IPS DF 19.7 (cell line): Measurements from ENCODE around the gene NOC4L.
A peak's percentile ranks its signal among the peaks of the same experiment; 100 is the strongest.
"Not testable (repeated sequence)": the region's sequence is repeated elsewhere in the genome, so short reads cannot be mapped to it uniquely, and the experiment has no call there.

Experiments
- DNase-seq: peaks from one replicate; pipeline ENCODE4 v3.0.0-alpha.2; 2013; ENCODE audit warnings: low read depth, low spot score

NOC4L gene

DNA sequence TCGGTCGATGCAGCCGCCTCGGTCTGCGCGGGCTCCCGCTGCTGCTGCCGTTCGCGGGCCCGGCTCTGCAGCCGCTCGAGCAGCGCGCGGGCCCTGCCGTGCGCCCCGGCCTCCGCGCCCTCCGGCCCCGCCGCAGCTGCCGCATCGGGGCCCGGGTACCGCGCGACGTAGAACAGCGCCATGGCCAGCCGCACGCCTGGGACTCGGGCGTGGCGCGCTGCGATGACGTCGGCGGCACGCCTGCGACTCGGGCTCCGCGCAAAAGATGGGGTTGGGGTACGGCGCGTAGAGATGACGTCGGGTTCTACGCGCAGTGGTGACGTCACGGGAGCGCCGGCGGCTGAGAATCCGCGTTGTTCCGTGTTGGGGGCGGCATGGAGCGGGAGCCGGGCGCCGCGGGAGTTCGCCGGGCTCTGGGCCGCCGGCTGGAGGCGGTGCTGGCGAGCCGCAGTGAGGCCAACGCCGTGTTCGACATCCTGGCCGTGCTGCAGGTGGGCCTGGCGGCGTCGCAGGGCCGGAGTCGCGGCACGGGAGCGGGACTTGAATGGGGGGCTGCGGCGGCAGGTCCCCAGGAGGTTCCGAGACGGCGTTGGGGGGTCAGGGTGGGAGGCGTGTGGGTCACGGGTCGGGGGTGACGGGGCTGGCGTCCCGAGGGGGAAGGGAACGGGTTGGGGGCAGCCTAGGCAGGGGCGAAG, at the start of gene NOC4L, which contains the start of gene DDX51:
TSS of gene NOC4L (plus strand) at position 343 of the 695 bp plus-strand sequence. CDS start at position 375, 32 bp downstream.
TSS of gene DDX51 (minus strand) at position 205 of the 695 bp plus-strand sequence. CDS start at position 182, 23 bp downstream.
- DNase-seq: peak; percentile 64

DNA sequence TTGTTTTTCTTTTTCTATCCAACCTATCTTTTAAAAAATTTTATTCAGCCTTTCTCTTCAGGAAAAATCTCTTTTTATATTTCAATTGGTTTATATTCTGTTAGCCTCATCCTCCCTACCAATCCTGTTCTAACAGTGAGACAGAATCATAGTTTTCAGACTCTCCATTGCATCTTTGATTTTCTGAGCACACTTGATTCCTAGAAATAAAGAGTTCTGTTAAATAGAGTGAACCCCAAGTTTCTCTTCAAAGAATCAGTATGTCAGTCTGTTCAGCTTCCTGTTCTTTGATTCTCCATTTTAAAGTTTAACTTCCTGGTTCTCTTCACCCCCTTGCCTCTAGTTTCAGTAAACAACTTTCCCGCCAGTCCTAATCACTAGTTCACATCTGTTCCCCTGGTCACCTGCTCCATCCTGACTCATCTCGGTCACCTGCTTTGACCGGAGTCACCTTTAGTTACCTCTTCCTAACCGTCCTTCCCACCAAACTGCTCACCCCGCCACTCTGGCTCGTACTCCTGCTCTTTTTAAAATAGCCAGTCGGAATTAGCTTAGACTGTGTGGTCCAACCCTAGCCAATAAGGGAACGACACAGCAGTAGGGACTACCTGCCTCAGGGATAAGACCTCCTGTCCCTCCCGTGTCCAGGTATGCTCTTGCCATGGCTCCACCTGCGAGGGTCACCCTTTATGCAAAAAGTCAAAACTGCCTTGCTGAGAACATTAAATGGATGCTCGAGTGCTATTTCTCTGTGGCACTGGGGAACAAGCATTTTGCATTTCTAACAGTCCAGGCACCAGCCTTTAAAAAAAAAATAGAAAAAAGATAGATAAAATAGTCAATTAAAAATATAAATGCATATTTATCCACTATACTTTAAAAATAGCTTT, 48.5 kb upstream of the NOC4L start:
- no peak for DNase-seq

DNA sequence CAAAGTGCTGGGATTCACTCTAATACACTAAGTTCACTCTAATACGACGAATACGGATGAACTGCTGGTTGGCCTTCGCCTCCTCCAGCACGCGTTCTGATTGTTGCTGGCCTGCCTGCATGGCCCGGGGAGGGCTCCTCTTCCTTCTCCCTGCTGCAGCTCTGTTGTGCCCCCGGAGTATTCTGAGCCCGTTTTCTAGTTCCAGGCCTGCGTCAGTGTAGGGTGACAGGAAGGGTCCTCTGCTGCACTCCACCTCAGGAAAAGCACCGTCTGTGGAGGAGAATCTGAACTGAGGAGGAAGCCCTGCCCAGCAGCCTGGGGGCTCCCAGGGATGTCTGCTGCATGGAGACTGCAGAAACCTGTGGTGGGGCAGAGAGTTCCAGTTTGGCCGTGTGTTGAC, 44.5 kb upstream of the NOC4L start:
- DNase-seq: no peak

DNA sequence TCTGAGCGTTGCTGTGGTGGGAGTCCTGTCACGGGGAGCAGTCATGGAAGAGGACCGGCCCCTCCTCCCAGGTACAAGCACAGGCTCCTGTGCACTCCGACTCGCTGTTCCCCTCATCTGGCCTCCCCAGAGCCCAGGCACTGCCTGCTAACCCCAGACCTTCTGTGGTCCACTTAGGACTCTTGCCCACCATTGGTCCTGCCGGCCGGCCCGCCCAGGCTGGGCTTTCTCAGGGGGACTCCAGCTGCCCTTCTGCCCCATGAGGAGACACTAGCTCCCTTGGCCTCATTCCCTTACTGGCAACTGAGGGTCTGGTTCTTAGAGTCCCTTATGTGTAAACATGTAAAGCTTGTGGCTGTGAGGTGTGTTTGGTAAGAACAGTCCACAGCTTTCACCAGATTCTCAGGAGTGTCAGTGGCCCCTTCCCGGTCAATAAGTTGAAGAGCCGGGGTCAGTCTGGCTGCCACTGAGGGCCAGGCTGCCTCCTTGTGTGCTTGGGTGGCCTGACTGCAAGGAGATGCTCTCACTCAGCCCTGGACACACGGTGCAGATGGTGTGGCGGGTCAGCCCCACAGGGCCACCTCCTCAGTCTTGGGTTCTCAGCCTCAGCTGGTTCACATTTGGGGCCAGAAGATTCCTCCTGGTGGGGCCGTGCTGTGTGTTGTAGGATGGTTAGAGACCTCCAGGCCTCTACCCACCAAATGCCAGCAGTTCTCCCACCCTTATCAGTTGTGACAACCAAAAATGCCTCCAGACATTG, 43.8 kb upstream of the NOC4L start:
- no peak for DNase-seq

DNA sequence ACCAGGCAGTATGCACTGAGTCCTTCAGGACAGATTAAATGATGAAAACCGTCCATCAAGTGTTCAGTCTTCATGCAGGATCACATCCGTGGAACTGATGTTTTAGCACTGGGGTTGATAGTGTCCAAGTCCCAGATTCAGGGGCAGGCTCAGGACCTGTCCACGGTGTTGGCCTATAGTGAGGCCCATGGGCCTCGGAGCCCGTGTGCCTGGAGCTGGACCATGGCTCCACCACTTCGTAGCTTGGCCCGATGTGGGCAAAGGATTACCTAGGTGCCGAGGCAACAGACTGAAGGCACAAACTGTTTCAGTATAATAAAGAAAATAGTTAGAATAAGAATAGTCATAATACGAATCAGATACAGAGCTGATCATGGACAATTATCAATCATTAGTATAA, 42.0 kb upstream of the NOC4L start:
- DNase-seq: no peak

DNA sequence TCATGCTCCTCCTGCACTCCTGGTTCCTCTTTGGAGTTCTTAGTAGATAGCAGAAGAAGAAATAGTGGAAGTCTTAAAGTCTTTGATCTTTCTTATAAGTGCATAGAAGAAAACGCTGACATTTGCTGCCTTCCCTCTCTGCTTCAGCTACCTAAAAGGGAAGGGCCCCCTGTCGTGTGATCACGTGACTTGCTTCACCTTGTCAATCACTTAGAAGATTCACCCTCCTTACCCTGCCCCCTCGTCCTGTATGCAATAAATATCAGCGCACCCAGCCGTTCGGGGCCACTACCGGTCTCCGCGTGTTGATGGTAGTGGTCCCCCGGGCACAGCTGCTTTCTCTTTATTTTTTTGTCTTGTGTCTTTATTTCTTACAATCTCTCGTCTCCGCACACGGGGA, 41.2 kb upstream of the NOC4L start:
- DNase-seq: not testable (repeated sequence)

DNA sequence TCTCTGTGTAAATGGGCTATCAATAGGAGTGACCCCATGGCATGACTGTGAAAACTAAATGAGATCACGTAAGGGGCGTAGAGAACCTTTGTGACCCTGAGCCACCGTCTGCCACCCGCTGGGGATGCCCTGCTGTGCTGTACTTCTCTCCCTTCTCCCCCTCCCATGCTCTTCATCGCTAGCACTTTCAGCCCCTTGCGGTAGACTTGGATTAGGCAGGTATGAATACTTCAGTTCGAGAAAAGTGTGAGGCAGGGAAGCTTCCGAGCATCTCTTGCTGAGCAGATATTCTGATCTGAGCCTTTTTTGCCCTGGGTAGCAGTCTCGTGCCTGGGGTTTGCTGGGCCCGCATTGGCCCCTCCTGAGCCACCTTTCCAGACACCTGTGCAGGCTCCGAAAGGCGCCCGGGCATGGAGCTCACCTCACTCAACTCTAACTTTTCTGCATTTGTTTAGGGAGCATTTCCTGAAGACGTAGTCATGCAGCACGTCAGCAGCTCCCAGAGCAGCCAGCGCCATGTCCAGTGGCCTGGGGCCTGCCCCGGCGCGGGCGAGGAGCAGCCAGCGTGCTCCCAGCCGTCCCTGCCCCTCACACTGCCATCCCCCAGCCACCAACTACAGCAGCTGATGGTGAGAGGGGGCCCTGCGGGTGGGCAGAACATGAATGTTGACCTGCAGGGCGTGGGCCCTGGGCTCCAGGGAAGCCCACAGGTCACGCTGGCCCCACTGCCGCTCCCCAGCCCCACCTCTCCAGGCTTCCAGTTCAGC, 40.5 kb upstream of the NOC4L start:
- DNase-seq: no peak

DNA sequence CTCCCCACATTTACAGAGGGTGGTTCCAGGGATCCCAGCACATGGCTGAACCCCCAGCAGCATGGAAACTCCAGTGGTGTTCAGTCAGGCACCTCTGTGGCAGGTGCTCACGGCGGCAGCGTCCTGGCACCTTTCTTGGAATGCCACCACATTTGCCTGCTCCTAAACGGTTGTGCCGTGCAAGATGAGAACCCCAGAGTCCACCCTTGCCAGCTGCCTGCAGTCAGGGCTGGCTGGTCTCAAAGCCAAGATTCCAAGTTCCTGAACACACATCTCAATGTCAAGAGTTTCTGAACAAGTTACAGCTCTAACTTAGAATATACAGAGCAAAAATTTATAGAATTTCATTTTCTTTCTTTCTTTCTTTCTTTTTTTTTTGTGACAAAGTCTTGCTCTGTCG, 38.8 kb upstream of the NOC4L start:
- no peak for DNase-seq

DNA sequence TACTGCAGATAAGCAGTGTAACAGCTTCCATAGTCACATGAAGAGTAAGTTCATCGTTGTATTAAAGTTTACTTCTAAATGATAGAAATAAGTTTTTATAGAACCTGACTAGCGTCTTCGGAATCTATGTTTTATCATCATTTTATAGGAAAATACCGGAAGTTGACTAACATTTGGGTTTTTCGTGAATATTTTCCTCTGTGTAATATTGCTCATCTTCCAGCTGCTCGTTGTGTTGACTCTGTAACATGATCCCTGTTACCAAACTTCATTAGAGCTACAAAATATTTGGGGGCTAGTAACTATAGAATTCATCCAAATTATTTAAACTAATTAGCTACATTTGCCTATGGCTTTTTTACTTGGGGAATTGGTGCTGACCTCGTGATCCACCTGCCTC, 37.3 kb upstream of the NOC4L start:
- DNase-seq: no peak

DNA sequence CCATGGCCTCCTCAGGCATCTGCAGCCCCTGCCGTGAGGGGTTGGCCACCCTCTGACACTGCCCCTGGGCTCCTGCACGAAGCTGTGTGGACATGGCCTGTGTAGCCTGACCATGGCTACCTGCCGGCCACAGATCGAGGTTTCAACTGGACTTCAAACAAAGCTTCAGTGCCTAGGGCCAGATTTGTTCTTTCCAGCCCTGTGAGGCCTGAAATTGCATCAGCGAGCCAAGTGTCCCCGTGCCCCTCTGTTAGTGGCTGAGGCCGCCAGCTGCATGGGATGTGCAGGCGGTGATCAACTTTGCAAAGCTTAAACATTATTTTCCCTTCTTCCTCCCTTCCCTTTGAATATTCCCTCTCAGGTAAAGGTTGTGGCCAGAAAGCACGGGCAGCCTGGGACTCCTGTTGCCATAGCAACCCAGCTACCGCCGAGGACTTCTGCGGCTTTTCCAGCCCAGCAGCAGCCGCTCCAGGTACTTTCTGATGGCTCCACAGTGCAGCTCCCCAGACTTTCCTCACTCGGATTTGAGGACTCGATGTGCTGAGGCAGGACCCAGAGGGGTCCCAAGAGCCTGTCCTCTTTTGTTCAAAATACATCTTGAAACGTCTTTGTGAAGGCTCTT, 35.9 kb upstream of the NOC4L start:
- DNase-seq: no peak

DNA sequence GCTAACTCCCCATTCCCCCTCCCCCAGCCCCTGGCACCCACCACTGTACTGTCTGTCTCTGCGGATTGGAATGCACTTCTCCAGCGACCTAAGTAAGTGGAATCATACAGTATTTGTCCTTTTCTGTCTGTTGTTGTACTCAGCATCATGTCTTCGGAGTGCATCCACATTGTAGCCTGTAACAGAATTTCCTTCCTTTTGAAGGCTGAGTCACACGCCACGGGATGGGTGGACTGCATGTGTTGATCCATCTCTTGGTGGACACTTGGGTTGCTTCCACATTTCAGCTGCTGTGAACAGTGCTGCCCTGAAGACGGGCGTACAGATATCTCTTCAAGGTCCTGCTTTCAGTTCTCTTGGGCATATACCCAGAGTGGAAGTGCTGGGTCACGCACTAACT, 34.5 kb upstream of the NOC4L start:
- DNase-seq: no peak

DNA sequence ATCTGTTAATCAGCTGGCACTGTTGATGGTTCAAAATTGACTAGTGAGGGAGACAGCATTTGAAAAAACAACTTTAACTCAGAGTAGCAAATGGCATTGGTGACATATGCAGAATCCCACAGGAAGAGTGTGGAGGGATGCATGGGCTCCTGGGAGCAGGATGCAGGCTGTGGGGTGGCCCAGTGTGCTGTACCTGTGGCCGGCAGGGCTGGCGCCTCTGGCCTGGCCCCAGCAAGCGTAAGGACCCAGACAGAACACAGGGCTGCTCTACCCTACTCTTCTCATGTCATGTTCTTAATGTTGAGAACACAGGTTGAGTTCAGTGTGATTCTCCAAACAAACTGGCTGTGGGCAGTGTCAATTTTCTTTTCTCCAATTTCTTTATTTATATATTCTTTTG, 33.6 kb upstream of the NOC4L start:
- DNase-seq: no peak

DNA sequence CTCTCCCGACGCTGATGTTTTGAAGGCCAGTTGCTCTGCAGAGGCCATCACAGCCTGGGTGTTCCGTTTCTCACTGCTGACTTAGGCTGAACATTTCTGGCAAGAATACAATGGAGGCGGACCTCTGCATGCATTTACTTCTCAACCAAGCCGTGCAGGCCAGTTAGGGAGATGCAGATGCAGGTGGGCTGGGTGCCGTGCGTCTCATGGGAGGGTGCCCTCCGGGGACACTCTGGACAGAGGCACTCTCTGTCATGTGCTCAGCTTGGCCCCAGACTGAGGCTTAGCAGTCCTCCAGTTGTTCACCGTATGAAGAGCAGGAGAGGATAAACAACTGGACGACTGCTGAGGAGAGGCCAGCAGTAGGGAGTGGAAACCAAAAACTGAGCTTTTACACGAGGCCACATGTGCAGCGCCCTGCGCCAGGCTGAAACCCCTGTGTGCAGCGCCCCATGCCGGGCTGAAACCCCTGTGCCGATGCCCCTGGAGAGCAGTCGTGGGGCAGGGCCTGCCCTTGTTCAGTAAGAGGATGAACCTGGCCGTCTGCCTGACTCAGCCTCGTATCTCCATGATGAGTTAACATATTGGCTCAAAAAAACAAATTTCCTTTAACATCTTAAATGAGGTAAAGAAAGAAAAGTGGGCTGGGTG, 32.5 kb upstream of the NOC4L start:
- DNase-seq: no peak

DNA sequence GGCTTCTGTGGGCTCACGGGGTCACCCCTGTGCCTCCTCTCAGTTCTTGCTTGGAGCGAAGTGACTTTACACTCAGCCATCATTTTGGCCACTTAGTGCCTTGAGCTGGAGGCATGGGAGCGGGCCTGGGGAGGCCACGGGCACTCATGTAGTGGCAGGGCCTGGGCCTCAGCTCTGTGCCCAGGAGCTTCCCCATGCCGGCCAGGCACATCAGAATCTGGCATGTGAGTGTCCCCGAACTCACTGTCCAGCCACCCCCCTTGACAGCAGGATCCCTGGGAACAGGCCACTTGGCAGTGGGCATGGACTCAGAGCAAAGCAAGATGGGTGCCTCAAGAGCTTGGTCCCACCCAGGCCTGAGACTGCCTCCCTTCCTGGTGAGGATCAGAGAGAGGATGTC, 29.6 kb upstream of the NOC4L start:
- no peak for DNase-seq

DNA sequence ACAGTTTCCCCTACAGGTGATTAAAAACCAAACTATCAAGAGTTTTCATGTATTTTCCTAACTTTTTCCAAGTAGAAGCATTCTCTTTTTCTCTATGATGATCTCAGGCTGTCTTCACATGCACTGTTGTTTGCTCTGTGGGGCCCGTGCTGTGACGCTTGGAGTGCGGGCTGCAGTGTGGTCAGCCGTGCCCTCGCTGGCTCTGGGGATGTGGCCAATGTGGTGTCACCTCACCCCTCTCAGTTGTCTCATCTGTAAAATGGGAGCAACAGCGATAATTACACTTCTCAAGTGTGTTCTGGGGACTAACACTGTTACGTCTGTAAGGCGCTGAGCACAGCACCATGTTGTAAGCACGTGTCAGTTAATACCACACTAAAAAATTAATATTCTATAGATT, 28.8 kb upstream of the NOC4L start:
- DNase-seq: no peak

DNA sequence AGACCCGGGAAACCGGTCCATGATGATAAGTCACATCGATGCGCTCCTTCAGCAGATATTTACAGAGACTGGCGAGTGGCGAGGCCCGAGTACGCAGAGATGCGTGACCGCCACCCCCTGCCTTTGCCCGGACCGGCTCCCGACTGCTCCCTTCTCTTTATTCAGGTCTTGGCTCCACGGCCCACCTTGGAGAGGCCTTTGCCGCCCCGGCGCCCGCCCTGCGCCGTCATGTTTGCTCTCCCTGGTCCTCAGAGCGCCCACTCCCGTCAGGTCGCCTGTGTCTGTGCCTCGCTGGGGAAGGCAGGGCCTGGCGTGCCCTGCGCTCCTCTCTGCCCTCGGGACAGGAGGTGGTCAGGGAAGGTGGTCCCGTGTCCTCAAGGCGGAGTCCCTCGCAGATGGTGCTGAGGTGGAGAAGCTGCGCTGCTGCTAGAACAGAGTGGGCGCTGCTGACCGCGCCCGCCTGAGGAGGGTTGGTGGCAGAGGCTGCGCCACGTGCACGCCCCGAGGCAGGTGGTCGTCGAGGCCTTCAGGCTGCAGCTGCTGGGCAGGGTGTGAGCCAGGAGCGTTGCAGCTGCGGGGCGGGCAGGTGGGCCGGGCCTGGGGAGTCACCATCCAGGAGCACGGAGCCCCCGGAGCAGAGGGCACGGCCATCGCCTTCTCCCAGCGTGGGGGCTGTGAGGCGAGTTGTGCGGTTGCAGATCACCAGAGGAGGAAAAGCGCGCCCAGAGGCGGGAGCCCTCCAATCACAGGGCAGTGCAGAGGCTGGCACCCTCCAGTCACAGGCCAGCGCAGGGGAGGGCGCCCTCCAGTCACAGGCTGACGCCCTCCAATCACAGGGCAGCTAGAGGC, 27.3 kb upstream of the NOC4L start:
- DNase-seq: no peak

DNA sequence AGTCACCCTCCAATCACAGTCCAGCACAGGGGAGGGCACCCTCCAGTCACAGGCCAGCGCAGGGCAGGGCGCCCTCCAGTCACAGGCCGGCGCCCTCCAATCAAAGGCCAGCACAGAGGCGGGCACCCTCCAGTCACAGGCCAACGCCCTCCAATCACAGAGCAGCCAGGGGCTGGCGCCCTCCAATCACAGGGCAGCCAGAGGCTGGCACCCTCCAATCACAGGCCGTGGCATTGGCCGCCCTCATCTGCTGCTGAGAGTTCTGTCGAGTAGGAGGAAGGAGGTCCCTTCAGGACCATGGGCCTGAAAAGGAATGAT, 26.7 kb upstream of the NOC4L start:
- no peak for DNase-seq

DNA sequence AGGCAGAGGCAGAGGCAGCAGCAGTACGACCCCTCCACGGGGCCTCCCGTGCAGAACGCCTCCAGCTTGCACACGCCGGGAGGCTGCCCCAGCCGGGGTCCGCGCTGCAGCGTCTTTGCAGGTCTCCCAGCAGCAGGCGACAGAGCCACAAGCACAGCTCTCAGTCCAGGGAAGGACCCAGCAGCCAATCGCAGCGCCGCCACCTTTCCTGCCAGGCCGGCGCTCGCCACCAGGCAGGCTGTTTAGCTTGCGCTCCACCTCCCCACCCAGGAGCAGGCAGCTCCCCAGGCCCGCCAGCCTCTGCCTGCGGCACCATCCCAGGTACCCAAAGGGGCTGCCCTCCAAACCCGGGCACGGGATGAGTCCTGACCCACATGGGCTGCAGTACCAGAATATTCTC, 25.4 kb upstream of the NOC4L start:
- DNase-seq: no peak

DNA sequence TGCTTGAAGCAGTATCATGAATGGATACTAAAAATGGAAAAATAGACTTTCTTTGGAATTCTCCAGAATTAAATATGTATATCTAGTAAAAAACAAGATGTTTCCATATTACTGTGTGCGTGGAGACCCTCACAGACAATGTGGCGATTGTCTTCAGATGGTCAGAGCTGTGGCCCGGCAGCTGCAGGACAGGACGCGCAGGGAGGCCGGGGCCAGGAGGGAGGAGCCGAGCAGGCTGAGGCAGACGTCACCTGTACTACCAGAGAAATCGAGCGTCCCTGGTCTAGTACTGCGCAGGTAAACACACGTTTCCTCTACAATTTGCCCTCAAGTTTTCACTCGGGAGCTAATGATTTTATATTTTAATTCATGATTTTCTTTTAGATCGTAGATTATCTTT, 23.0 kb upstream of the NOC4L start:
- DNase-seq: no peak
